GM12878 (cell line): ENCODE measurements around the gene TIMP3. TPM values are rescaled to one million over a fixed set of nuclear protein-coding genes. Genes with fewer than 3 reads are reported as not detected.

ENCODE experiments used
- ATAC-seq: fragments of 200-7000 bp; cut with Tn5 transposase; 3 replicates; pipeline ENCODE4 v1.9.1; 2020; ENCODE audit warnings: mild to moderate bottlenecking, moderate library complexity
- BruUV-seq: library from RNA; stranded (reverse); fragments of 400-500 nt; replicated peaks from 2 replicates; lab custom pipeline; 2021; lab: Mats Ljungman, UMichigan
- CTCF ChIA-PET: fragments of 300-600 bp; sonication (Branson Sonifier 250); formaldehyde crosslinking; extraction: SDS; loops from one replicate; lab custom pipeline; 2021; ENCODE audit warnings: inconsistent platforms; lab: Yijun Ruan, JAX
- POLR2A ChIA-PET: fragments of 350-600 bp; formaldehyde crosslinking; extraction: SDS; loops from one replicate; lab custom pipeline; 2021; ENCODE audit warnings: inconsistent platforms; lab: Charles Lee
- RAD21 ChIA-PET: fragments of 300-600 bp; sonication (Branson Sonifier 250); formaldehyde crosslinking; loops from one replicate; lab custom pipeline; 2023; ENCODE audit warnings: antibody characterized with exemption; ENCODE audit not compliant: unreplicated experiment; lab: Charles Lee
- SMC1A ChIA-PET: fragments of 300-600 bp; sonication (Branson Sonifier 250); formaldehyde crosslinking; loops from one replicate; lab custom pipeline; 2023; ENCODE audit not compliant: unreplicated experiment, uncharacterized antibody; lab: Charles Lee
- DNase-seq: peaks from one replicate; pipeline ENCODE4 v3.0.0-alpha.2; 2011; ENCODE audit warnings: low read depth, low spot score
- FAIRE-seq: peaks from 3 replicates; lab custom pipeline; 2011; peaks lifted over from hg19 to GRCh38; lab: Jason Lieb, UNC
- H2AFZ ChIP-seq: 2 replicates; pipeline ENCODE4 v1.6.0; 2011; ENCODE audit warnings: low read depth, low read length, control low read depth; ENCODE audit not compliant: control insufficient read depth
- H3K27ac ChIP-seq: 2 replicates; pipeline ENCODE4 v1.5.1; 2011; ENCODE audit warnings: control low read depth; ENCODE audit not compliant: control insufficient read depth, insufficient read depth
- H3K27me3 ChIP-seq, 2 experiments: replicated peaks in 1 of 2; 2 replicates each; pipeline versions ENCODE4 v1.6.0 to v1.6.1; 2011; ENCODE audit warnings: low read length in 1 of 2; ENCODE audit not compliant: control insufficient read depth in 2 of 2, insufficient read depth in 2 of 2
- H3K36me3 ChIP-seq, 2 experiments: 2 replicates each; pipeline ENCODE4 v1.5.1; 2011; ENCODE audit warnings: low read length in 1 of 2; ENCODE audit not compliant: control insufficient read depth in 2 of 2, insufficient read depth in 2 of 2
- H3K4me1 ChIP-seq: 2 replicates; pipeline ENCODE4 v1.6.1; 2011; ENCODE audit warnings: mild to moderate bottlenecking, low read length, moderate library complexity, mixed read lengths; ENCODE audit not compliant: control insufficient read depth, insufficient read depth
- H3K4me2 ChIP-seq: 2 replicates; pipeline ENCODE4 v1.6.0; 2011; ENCODE audit warnings: control low read depth; ENCODE audit not compliant: control insufficient read depth, insufficient read depth
- H3K4me3 ChIP-seq: fragments of 200-600 bp; sonication (generic); 2 replicates; pipeline ENCODE4 v1.5.1; 2016
- H3K79me2 ChIP-seq: 2 replicates; pipeline ENCODE4 v1.6.0; 2011; ENCODE audit warnings: low read length; ENCODE audit not compliant: control insufficient read depth, insufficient read depth
- H3K9ac ChIP-seq: 2 replicates; pipeline ENCODE4 v1.8.0; 2011; ENCODE audit warnings: low read length, control low read depth, mixed read lengths; ENCODE audit not compliant: control insufficient read depth, insufficient read depth
- H3K9me3 ChIP-seq: replicated peaks from 3 replicates; pipeline ENCODE4 v1.5.1; 2011; ENCODE audit warnings: mild to moderate bottlenecking, low read length; ENCODE audit not compliant: control insufficient read depth, insufficient read depth
- H4K20me1 ChIP-seq: 2 replicates; pipeline ENCODE4 v1.6.0; 2011; ENCODE audit not compliant: control insufficient read depth, insufficient read depth
- BMI1 ChIP-seq: fragments of 450-650 bp; IDR thresholded peaks from 2 replicates; pipeline ENCODE4 v1.6.1; 2016; ENCODE audit warnings: mild to moderate bottlenecking, moderate library complexity, borderline replicate concordance
- FOXM1 ChIP-seq: IDR thresholded peaks from 2 replicates; pipeline ENCODE4 v1.6.1; 2012; ENCODE audit warnings: low read depth, mild to moderate bottlenecking, inconsistent platforms, low read length, moderate library complexity
- GATAD2B ChIP-seq: fragments of 450-650 bp; conservative IDR thresholded peaks from 2 replicates; pipeline ENCODE4 v1.6.1; 2017; ENCODE audit warnings: low read depth, mild to moderate bottlenecking, moderate library complexity
- IRF3 ChIP-seq: fragments of 450-650 bp; IDR thresholded peaks from 2 replicates; pipeline ENCODE4 v1.6.1; 2014; ENCODE audit warnings: mild to moderate bottlenecking
- MYC ChIP-seq: IDR thresholded peaks from 2 replicates; pipeline ENCODE4 v1.6.1; 2011; ENCODE audit warnings: mild to moderate bottlenecking, low read length, moderate library complexity, inconsistent platforms; ENCODE audit not compliant: insufficient read depth, insufficient replicate concordance, insufficient read length, severe bottlenecking
- NR2F1 ChIP-seq: fragments of 450-650 bp; conservative IDR thresholded peaks from 2 replicates; pipeline ENCODE4 v1.6.1; 2017; ENCODE audit warnings: mild to moderate bottlenecking
- PBX3 ChIP-seq: IDR thresholded peaks from 2 replicates; pipeline ENCODE4 v1.6.1; 2011; ENCODE audit warnings: mild to moderate bottlenecking, low read depth, low read length, moderate library complexity; ENCODE audit not compliant: insufficient replicate concordance
- POLR2A ChIP-seq: IDR thresholded peaks from 2 replicates; pipeline ENCODE4 v1.6.1; 2011; ENCODE audit warnings: low read depth, mild to moderate bottlenecking, low read length
- POLR2AphosphoS2 ChIP-seq: IDR thresholded peaks from 2 replicates; pipeline ENCODE4 v1.6.1; 2011; ENCODE audit warnings: low read depth, mild to moderate bottlenecking, low read length, improper control_type of control experiment, moderate library complexity
- PRDM15 ChIP-seq: fragments of 450-650 bp; formaldehyde crosslinking; IDR thresholded peaks from 2 replicates; pipeline ENCODE4 v1.4.0; 2020; ENCODE audit warnings: mild to moderate bottlenecking, moderate library complexity
- TCF7 ChIP-seq: IDR thresholded peaks from 2 replicates; pipeline ENCODE4 v1.6.1; 2014; ENCODE audit warnings: antibody characterized with exemption, borderline replicate concordance
- WRNIP1 ChIP-seq: IDR thresholded peaks from 2 replicates; pipeline ENCODE4 v1.6.1; 2011; ENCODE audit warnings: low read depth, low read length, improper control_type of control experiment, borderline replicate concordance
- WGBS: methylation state at CpG from one replicate; pipeline ENCODE4 v1.1.6; 2016; ENCODE audit warnings: low lambda C conversion rate; ENCODE audit not compliant: insufficient replicate concordance, insufficient coverage; ENCODE audit errors: missing lambda C conversion rate; 5-methylcytosine and 5-hydroxymethylcytosine counted together
- in situ Hi-C: fragments of 300-500 bp; cut with MboI; formaldehyde crosslinking; loops from 9 replicates; pipeline ENCODE4 v1.14.3; 2018; ENCODE audit warnings: mixed read lengths
- intact Hi-C: fragments of 100-400 bp; cut with micrococcal nuclease; formaldehyde crosslinking; loops from one replicate; pipeline ENCODE4 v1.14.2; 2022; ENCODE audit not compliant: unreplicated experiment
- polyA plus RNA-seq, 11 experiments: library from polyadenylated mRNA; depleted of rRNA in 4 of 11; unstranded in 6 of 11; stranded (reverse) in 5 of 11; fragments of >200 nt; fragmentation: Nextera tagmentation in 4 of 11; fragmentation: Illumina TruSeq in 1 of 11; extraction: Ambion mirVana in 4 of 11; extraction: Trizol in 1 of 11; gene quantifications; 1 replicate in 1 of 11; 2 replicates in 10 of 11; pipeline versions ENCODE4 v1.2.1 to v1.2.3, GENCODE V29; 2011 to 2016; ENCODE audit warnings: inconsistent platforms in 2 of 11, missing spikeins in 2 of 11, low read depth in 1 of 11
- total RNA-seq, 4 experiments: library from RNA; depleted of rRNA in 3 of 4; stranded (reverse); fragments of >200 nt in 3 of 4; fragmentation: Illumina TruSeq in 1 of 4; extraction: Trizol in 1 of 4; gene quantifications; 2 replicates each; pipeline versions ENCODE4 v1.2.1 to v1.2.3, GENCODE V29; 2013 to 2021
- TF ChIP-seq, protein P1 (sequence below): IDR thresholded peaks from 2 replicates; pipeline ENCODE4 v1.6.1; 2012; ENCODE audit warnings: low read depth, low read length, improper control_type of control experiment
- TF ChIP-seq, protein P2 (sequence below): fragments of 450-650 bp; formaldehyde crosslinking; IDR thresholded peaks from 2 replicates; pipeline ENCODE4 v1.4.0; 2022; ENCODE audit warnings: mild to moderate bottlenecking, moderate library complexity

The TIMP3 gene
- total and polyA plus RNA-seq, 10 of the 15 experiments (the other 5 are each of a cell fraction or from before 2014, with no cell fraction given): 0.01 to 0.74 (median 0.27) TPM; not detected in 5

DNA sequence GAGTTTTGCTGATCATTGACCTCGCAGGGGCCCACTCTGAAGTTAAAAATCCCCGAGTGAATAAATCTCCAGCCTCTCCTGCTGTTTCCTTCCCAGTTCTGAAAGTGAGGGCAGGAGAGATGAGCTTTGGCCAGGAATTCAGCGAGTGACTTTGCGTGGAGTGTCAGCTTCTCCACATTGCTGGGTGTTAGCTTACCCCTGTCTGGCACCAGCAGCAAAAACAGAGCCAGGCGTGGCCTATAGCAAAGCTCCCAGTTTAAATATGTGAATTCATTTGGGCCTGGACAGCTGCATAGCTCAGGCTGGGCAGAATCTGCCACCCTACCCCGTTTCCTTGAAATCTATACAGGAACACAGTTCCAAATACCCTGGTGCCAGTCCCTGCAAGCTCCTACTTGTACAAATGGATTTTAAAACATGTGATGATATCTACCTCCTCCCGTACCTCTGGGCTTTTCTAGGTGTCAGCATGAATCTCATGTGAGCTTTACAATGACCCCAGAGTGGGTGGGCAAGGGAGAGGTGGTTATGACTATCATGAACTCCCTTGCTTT, 25.6 kb downstream of the TIMP3 start (continued):
- TF ChIP-seq GATAD2B (no peak), POLR2AphosphoS2 (no peak), IRF3 (no peak), WRNIP1 (no peak), POLR2A (no peak), FOXM1 (no peak), NR2F1 (no peak), PRDM15 (CRISPR knock-in tag) (no peak)

DNA sequence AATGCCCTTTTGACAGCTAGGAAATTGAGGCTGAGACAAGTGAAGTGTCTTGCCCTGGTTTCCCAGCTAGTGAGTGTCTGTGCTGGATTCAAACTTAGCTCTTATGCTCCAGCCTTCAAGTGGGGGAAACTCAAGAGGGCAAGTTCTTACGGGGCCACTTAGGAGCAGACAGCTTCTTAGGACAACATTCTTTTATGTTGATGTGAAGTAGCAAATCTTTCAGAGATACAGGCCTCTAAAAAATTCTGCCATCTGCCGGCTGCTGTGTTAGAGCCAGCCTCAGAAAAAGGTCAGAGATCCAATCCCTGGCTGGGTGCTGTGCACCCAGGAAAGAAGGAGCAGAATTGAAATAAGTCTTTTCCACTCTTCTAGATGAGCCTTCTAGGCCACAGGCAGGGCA, 26.6 kb downstream of the TIMP3 start:
- intact Hi-C loops (no loop called here), in situ Hi-C loops (no loop called here)
- CTCF ChIA-PET: interaction anchor here (0.9 to 2.7 kb wide), 3 partner anchors 11 to 299 kb away, joined by 3 to 11 read pairs (median 4); no protein-coding TSS in a partner anchor
- WGBS: 46% methylated on average over 2 of the region's 2 CpGs
- no peak overlapping the region for H3K4me3 ChIP-seq
- H3K27ac ChIP-seq: no peak overlapping the region
- ATAC-seq (no peak), DNase-seq (no peak), FAIRE-seq (no peak)
- H4K20me1 ChIP-seq: no peaks in the 10 kb centered on the region
- POLR2A ChIA-PET: no interaction called here
- no peak overlapping the region for H2AFZ ChIP-seq
- H3K79me2 ChIP-seq: no peaks in the 10 kb centered on the region
- BruUV-seq: no TSS peak
- H3K9ac ChIP-seq: no peak overlapping the region
- H3K9me3 ChIP-seq: no peaks in the 10 kb centered on the region
- no peaks in the 10 kb centered on the region for H3K27me3 ChIP-seq
- SMC1A ChIA-PET: no interaction called here
- no peak overlapping the region for H3K4me2 ChIP-seq
- H3K4me1 ChIP-seq: no peaks in the 10 kb centered on the region
- no peaks in the 10 kb centered on the region for H3K36me3 ChIP-seq
- RAD21 ChIA-PET: no interaction called here
- TF ChIP-seq, protein P1, sequence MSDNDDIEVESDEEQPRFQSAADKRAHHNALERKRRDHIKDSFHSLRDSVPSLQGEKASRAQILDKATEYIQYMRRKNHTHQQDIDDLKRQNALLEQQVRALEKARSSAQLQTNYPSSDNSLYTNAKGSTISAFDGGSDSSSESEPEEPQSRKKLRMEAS: no peak
- TF ChIP-seq BMI1 (no peak), GATAD2B (no peak), PBX3 (no peak), TCF7 (no peak), MYC (no peak)
- TF ChIP-seq, protein P2, sequence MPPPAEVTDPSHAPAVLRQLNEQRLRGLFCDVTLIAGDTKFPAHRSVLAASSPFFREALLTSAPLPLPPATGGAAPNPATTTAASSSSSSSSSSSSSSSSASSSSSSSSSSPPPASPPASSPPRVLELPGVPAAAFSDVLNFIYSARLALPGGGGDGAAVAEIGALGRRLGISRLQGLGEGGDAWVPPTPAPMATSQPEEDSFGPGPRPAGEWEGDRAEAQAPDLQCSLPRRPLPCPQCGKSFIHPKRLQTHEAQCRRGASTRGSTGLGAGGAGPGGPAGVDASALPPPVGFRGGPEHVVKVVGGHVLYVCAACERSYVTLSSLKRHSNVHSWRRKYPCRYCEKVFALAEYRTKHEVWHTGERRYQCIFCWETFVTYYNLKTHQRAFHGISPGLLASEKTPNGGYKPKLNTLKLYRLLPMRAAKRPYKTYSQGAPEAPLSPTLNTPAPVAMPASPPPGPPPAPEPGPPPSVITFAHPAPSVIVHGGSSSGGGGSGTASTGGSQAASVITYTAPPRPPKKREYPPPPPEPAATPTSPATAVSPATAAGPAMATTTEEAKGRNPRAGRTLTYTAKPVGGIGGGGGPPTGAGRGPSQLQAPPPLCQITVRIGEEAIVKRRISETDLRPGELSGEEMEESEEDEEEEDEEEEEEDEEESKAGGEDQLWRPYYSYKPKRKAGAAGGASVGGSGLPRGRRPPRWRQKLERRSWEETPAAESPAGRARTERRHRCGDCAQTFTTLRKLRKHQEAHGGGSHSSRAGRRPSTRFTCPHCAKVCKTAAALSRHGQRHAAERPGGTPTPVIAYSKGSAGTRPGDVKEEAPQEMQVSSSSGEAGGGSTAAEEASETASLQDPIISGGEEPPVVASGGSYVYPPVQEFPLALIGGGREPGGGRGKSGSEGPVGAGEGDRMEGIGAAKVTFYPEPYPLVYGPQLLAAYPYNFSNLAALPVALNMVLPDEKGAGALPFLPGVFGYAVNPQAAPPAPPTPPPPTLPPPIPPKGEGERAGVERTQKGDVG (CRISPR knock-in tag): no peak
